NCI-H1048 (cell line): Measurements from ENCODE around the gene KLHL1.

Experiments
- DNase-seq: peaks from one replicate; lab custom pipeline; 2025; lab: John Stamatoyannopoulos, UW

Gene KLHL1

GRCh38 chr13:69683921-69684686 lies 424.1 kb downstream of the KLHL1 start:
- DNase-seq, result no peak

DNA sequence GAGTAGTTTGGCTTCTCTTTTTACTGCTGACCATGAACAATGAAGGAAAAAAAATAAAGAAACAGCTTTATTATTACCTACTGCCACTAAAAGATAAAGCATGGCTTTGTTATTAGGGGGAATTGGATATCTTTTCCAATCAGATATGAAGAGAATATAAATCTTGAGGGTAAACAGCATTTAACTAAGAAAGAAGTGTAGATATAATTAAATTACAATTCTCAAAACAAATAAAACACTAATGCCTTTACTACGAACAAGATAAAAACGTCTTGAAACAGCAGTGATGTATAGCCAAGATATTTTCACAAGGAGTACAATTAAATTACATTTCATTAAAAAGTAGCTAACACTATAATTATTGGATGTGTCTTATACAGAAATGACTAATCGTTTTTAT lies 426.5 kb downstream of the KLHL1 start:
- DNase-seq, result no peak

- DNase-seq, result no peak
Measured at GRCh38 chr13:69677343-69677742, 430.9 kb downstream of the KLHL1 start.

DNA sequence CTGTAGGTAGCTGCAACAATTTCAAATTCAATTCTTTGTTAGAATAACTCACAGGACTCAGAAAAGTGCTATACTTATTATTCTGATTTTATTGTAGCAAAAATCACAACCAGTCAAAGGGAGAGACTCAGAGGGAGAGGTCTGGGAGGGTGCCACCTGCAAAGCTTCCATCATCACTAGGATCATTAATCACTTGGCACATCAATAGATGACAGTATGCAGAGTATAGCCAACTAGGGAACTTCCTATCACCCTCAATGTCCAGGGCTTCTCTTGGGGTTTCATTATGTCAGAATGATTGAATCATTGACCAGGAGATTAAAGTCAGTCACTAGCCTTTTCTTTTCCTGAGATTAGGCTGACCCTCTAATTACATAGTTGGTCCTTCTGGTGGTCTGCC lies 432.0 kb downstream of the KLHL1 start:
- DNase-seq, result no peak

DNA sequence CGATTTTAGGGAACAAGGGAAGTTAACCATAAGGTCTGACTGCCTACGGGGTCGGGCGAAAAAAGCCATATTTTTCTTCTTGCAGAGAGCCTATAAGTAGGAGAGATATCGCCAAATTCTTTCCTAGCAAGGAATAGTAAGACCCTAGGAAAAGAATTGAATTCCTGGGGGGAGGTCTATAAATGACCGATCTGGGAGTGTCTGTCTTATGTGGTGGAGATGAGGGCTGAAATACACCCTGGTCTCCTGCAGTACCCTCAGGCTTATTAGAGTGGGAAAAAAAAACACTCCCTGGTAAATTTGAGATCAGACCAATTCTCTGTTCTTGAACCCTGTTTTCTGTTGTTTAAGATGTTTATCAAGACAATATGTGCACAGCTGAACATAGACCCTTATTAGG lies 448.1 kb downstream of the KLHL1 start:
- DNase-seq, result no peak

GRCh38 chr13:69657676-69658075 lies 450.6 kb downstream of the KLHL1 start:
- DNase-seq, result no peak

DNA sequence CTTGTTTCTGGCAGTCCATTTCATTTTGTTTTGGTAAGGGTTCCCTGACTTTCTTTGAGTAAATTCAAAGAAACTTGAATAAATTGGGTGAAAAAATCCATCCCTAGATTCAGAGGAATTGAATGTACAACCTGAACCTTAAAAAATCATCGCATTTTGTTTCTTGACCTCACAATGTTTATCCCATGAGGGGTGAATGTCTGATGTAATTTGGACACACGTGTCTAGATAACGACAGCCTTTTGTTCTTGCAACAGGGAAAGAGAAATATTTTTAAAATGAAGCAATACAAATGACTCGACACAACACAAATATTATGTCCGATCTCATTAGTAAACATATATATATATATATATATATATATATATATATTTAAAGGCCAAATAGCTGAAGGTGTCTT lies 453.9 kb downstream of the KLHL1 start:
- no peak for DNase-seq
